T1000 (cell line): ENCODE data around the gene PRRT4.

Experiments
- DNase-seq: peaks from one replicate; lab custom pipeline; 2025; ENCODE audit warnings: mixed read lengths; lab: John Stamatoyannopoulos, UW

Gene PRRT4

DNA sequence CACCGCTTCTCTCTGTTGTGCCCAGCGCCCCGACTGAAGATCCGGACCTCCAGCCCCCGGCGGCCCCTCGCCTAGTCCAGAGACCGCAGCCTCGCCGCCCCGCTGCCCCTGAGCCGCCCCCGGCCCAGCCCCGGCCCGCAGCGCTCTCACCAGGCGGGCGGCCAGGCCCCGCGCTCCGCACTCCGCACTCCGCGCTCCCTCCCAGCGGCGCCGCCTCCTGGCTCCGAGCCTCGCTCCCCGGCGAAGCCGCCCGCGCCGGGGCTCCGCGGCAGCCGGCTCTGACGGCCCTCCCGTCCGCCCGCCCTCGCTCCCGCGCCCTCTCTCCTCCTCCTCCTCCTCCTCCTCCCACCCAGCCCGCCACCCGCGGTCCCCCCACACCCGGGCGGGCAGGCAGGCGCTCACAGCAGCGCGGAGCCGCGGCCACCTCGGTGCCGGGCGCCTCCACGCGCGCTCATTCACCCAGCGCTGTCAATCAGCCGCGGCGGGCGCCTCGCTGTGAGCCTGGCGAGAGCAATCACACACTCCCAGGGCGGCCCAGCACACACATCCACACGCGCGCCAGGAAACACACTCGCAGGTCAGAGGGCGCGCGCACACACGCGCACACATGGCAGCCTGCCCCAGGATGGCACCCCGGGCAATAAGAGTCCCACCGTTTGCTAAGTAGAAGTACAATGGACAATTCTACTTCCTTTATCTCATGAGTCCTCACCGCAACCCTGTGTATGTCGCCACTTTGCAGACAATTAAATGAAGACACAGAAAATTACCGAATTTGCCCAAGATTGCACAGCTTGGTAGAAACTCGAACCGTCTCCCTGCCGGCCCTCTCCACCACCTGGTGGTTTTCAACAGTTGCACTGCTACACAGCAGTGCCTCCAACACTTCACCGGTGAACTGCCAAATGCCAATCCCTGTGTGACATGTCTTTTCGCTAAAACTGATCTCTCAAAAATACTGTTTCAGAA lies at the start of gene PRRT4:
PRRT4 (minus strand) TSS at position 280 of the 969 bp plus-strand sequence.
- no peak for DNase-seq

DNA sequence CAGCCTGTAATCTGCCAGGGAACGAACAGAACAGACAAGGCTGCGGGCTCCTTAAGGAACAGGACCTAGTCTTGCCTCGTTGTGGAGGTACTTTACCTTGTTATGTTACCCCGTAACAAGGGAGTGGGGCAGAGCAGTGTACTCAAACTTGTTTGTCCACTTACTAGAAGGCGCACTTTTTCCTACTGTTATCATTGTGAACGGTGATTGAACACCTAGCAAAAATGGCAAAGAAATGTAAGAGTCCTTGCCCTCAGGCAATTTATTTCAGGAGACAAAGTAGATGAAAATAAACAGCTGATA lies 48.9 kb upstream of the PRRT4 start:
- DNase-seq = no peak

DNA sequence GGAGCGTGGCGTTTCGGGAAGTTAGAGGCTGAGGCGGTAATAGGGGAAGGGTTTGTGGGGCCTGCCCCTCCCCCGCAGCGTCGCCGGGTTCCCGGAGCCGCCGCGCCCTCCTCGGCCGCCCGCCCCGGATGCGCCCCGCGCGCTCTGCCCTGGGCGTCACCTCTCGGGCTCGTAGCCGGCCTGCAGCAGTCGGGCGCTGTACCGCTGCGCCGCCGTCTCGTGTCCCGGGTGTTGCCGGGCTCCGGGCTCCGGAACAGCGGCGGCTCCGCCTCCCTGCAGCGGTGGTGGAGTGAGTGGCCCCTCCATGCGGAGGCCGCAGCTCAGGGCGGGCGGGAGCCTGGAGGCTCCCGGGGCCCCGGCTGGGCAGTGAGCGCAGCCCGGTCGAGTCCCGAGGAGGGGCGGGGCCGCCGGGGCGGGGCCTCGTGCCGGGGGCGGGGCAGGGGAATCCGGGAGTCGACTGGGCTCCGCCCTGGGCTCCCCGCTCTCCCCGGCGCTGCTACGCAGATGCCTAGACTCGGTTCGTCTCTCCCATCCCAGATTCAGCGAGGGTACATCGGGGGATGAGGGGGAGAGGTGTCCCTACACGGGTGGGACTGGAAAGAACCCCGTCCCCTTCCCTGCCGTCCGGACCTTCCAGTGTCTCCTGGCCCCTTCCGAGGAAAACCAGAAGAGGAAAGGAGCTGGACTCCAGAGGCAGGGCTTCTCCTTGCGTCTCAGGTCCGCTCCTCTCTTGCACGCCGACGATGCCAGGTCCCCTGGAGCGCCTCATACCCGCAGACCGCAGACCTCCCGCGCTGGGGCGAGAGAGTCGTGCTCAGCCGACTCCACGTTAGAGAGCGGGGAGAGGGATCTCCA lies 48.3 kb upstream of the PRRT4 start, which contains the start of gene IMPDH1:
IMPDH1 (minus strand) TSS at position 387 of the 855 bp plus-strand sequence; CDS start at position 306, 81 bp downstream.
- peak; percentile 68 for DNase-seq

DNA sequence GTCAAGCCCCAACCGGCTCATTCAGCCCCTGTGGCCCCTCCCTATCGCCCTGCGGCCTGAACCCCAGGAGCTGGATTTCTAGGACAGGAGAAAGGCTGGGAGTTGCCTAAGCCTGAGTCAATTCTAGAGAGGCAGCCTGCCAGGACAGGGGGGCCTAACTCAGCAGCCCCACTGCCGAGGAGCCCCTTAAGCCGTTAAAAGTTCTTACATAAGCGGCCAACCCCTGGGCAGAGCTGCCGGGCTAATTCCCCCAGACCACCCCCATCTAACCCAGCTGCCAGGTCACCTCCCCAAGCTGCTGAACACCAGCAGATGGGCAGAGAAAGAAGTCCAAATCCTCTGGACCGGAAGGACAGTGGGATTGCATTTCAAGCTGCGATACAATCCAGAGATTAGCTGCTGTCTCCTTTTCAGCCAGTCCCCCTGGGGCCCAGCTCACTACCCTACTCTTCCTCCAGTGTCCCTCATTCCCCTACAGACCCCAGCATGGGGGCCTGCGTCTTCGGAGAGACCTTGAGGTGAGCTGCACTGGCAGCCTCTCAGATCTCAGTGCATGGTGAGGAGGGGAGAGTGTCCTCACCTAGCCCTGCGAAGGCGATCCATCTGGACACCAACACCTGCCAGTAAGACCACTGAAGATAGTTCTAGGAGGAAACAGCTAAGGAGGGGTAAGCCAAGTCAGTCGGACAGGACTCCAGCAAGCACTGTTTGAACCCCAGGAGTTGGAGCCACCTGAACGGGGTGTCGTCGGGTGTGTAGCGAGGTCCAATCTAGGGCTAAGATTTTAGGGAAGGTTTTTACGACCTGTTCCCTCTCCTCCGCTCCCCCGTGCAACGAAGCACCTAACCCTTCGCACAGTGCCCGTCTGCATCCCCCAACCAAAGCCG lies 47.5 kb upstream of the PRRT4 start:
- DNase-seq = no peak

DNA sequence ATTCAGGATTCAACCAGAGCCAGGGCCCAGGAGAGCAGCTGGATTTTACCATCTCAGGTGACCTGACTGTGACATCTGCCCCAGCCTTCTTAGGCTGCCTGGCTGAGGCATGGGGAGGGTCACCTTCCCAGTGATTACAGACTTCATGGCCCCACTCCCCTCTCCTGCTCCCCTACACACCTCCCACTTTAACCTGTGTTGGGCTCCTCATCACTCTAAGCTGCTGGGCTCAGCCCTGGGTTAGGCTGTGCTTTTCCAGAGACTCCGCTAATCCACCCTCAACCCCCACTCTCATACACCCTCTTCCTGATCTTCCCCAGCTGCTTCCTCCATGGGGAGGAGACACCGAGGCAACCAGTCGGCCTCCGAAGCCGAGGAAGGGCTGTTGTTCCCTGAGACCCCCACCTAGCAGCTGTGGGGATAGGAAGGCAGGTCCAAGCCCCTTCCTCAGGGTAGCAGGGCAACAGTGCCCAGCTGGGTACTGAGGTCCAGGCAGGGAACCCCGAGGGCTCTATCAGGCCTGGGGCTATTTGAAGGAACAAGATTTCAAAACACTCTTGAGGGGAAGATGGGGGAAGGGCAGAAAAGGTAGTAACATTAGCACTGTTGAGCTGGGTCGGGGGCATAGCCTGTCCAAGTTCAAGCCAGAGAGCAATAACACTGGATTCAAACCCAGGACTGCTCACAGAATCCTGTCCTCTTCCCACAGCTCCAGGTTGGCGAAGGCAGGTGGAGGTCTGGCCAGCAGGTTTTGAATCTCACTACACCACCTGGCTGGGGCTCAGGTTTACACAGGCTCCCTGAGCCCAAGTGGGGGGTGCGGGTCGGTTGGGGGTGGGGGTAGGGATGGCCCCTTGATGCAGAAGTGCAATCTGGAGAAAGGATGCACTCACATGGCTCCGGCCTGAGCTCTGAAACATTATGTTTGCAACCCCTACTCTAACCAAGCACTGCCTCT lies 46.5 kb upstream of the PRRT4 start:
- no peak for DNase-seq

DNA sequence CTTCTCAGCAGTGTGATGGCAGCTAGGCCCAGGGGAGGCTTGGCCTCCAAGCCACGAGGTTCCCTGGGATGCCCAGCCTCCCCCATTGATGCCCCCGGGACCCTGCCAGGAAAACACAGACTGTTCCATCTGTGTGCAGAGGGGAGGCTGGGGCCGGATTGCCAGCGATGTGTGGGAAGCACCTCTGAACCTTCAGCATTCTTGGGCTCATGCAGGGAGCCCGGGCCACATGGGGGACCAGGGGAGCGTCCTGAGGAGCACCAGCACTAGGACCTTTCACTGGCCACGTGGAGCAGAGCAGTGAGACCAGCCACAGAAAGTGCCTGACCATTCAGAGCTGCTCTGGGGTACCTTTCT lies 45.7 kb upstream of the PRRT4 start:
- no peak for DNase-seq

DNA sequence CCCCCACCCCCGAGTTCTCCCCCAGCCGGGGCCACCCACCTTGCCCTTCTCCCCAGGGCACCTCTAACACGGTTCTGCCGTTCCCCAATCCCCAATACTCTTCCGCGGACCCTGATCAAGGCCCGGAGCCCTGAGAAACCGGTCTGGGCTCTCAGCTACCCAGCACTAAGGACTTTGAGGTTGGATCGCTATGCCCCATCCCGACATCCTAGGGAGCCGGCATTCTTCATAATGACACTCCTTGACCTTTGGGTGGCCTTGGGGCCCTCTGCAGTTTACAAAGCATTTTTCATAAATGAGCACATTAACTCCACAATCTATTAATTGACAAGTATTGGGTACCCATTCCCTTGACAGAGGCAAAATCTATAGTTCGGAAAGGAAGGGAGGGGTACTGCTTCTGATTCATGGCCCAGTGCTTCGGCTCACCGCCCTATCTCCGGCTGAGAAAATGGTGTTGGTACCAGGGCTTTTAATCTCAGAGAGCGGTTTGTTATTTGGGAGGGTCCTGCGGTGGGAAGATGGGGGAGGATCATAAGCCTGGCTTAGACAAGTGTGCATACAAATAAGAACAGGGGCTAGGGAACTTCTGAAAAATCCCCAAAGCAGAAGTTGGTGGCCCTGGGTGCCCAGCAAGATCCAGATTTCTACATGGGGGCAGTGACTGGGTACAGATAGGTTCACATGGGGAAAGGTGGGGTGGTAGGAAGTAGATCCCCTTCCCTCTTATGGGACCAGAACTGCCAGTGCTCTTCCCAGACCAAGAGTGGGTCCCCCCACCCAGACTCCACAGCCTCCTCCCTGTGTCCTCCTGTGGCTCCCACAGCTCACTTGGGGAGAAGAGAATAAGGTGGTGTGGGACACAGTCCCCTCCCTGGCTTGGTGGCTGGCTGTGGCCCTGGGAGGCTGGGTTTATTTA lies 45.1 kb upstream of the PRRT4 start:
- no peak for DNase-seq

DNA sequence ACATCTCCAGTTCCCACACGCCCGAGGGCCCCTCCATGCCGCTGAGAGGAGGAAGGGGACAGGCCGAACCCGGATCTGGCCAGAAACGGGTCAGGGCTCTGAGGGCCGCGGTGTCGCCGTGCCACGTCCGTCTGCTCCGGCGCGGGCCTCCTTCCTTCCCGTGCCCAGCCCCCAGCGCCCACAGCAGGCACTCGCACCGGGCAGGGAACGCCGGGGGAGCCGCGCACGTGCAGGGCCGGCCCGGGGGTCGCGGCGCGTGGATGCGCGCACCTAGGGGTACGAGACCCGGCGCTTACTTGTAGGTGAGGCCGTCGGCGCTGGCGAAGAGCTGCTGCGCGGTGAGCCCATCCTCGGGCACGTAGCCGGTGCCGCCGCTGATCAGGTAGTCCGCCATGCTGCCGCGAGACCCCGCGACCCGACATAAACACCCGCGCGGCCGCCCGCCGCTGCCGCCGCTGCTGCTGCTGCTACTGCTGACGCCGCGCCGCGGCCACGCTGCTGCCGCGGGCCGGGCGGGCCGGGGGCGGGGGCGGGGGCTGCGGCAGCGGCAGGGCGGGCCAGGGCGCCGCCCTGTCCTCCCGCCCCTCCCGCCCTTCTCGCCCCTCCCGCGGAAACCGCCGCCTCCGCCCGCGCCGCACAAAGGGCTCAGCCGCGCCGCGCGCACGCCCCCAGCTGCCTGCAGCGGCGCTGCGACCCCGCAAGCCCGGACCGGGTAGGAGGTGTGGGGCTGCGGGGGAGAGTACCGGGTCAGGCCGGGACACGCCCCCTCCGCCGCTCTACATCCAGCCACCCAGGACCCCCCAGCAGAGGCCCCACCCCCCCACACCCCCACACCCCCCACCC lies 44.2 kb upstream of the PRRT4 start:
- DNase-seq = no peak

DNA sequence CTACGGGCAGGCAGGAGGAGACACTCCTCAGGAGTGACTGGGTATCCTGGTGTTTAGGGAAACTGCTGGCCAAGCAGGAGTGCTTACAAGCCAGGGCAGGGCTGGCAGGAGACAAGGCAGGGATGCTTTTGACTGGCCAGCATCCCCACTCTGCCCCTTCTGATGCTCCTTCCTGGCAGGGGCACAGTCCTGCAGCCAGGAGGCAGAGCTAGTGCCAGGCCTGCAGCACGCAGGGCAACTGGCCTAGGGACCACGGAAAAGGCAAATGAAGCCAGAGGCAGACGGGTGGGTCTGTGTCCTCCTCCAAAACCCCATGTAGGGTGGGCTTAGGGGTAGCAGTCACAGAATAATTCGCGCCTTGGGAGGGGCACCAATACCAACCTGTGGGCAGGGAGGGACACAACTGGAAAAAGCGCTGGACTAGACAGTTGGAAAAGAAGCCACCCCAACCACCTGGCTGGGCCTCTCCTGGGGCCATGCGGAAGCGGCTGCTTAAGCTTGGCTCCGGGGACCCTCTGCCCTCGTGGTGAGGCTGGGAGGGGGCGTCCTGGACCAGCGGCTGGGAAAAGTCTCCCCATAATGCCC lies 43.5 kb upstream of the PRRT4 start:
- no peak for DNase-seq

DNA sequence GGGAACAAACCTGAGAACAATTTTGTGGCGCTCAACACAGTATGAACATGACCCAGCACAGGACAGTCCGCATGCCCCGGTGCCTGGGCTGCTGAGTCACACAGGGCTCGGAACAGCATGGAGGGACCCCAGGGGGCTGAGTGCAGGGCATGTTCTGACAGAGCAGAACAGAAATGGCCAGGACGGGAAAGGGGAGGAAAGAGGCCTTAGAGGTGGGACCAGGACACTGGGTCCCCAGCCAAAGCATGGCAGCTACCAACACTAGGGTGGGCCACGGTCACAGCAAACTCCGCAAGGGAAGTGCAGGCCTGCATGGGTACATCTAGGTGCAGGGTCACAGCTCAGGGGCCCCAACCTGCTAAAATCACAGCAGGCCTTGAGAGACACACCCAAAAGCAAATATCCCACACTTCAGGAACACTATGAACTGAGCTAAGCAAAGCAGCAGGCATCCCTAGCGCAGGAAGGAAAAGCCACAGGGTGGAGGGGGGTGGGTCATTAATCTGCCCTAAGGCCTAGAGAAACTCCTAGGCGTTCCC lies 42.7 kb upstream of the PRRT4 start:
- DNase-seq = no peak

DNA sequence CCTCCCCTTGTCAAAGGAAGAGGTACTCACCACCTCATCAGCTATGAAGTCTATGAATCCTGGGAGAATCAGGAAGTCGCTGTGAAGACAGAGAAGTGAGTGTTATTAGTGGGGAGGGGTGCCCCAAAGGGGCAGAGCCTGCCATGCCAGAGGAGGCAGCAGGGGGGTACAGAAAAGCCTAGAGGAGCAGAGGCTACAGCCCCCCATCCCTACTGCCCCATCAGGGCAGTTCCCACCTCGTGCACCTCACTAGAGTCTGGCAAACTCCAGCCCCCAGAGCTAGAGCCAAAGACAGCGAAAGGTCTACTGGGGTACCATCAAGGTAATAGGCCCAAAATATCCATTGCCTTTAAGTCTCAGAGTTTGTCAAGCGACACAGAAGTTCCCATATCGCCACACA lies 42.2 kb upstream of the PRRT4 start:
- no peak for DNase-seq

DNA sequence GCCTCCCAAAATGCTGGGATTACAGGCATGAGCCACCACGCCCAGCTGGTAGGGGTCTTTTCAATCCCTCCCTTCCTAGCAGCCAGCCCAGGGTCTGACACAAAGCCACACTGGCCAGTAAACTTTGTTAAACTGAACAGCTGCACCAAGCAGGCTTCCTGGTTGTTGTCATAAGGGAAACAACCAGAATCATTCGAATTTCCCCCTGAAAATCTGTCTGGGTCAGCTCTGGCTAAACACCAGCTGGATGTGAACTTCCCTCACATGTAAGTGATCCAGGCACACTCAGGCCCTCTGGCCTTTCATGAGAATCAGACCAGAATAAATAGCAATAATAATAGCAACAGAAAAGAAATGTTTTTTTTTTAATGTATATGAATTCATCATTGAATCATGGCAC lies 40.9 kb upstream of the PRRT4 start:
- DNase-seq = no peak

DNA sequence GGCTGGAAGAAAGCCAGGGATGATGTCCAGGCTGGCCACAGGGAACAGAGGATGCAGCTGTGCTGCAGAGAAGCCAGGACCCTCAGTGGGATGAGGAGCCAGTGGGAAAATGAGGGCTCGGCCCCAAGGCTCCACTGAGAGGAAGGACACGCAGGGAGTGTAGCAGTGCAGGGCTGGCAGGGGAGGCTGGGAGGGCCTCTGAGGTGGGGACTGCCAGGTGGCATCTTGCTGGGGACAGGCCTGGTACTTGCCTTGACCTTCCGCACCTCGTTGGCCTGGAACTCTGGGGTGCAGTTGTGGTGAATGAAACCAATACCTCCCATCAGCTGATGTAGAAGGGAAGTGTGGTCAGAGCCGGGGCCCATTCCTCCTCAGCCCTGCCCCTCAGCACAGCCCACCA lies 39.1 kb upstream of the PRRT4 start:
- no peak for DNase-seq

DNA sequence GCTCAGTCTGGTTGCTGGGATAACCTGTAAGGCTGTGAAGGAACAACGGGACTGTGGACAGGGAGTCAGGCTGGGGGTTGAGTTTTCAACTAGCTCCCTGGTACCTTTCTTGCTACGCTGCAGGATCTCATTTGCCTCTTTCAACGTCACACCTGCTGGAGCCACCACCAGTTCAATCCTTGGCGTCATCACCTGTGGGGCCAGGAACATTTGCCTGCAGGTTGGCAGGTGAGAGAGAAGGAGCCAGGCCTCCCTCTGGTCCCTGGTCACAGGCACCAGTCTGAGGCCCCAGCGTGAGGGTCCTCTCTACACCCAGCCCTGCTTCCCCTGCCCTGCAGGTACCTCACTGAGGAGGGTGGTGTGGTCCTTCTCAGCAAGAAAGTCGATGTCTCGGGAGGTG lies 38.5 kb upstream of the PRRT4 start:
- no peak for DNase-seq

DNA sequence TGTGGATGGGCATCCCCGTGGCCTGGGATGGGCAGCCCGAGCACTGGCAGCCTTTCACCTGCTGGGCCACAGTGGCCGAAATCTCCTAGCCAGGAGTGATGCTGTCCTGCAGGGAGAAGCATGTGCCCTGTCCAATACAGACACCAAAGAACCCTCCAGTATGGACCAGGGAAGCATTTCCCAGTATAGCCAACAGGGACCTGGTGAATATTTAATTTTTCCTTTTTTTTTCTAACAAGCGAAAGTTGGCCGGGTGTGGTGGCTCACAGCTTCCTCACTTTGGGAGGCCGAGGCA lies 37.3 kb upstream of the PRRT4 start:
- no peak for DNase-seq

DNA sequence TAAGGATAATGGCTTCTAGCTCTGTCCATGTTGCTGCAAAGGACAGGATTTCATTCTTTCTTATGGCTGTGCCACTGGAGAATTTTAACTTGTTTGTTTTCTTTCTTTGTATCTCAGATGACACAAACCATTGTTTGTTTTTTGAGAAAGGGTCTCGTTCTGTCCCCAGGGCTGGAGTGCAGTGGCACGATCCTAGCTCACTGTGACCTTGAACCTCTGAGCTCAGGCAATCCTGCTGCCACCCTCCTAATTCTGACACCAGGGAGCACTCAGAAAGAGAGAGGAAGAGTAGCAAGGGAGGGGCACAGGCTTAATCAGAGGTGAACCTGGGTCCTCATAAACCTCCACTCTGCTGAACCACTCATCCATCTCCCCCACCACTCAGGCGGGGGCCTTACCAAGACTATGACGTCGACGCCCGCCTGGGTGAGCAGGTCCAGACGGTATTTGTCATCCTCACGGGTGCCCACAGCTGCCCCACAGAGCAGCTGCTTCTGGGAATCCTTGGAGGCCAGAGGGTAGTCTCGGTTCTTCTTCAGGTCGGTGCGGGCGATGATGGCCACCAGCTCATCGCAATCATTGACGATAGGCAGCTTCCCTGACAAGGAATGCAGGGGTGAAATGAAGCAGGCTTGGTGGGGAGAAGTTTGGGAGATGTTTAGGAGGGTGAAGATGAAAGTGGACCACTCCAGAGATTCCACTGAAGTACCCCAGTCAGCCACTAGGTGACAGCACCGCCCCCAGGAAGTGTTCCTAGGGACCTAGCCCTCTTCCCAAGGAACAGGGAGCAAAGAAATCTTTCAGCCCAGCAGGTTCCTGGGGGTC lies 36.7 kb upstream of the PRRT4 start:
- peak; percentile 14 for DNase-seq

DNA sequence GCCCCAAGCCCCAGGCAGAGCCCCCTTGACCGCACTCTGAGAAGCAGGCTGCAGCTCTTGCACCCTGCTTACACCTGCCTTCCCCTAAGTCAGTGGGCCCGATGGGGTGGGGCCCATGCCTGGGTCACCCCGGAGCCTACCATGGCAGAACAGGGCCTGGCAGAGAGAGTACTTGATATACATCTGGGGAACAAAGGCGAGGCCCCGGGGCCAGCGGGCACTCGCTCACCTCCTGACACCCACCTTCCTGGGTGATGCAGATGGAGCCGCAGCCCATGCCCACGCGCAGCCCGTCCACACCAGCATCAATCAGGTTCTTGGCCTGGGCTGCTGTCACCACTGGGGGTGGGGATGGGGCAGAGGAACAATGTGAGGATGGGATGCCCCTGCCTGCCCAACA lies 34.9 kb upstream of the PRRT4 start:
- no peak for DNase-seq

DNA sequence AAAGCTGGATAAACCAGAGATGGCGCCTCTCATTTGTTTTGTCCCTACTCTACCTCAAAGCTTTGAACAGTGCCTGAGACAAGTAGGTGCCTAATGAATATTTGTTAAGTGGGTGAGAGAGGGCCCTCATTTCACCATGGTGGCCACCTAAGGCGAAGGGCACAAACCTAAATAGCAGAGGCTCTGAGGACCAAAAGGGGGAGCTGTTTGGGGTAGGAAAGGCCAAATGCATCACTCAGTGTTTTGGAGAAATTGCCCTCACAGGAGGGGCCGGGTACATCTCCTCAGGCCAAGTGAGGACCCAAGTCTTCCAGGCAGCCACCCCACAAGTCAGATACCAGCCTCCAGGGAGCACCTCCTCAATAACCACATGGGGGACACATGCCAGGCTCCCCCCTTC lies 34.3 kb upstream of the PRRT4 start:
- DNase-seq = no peak
